Stimulated activated CD4-positive, alpha-beta T cell treated with anti-CD3 and anti-CD28 coated beads, TNF-alpha, amount 100 ng/mL, for 1 hour (primary cell): ENCODE measurements around the gene USP9X.
"Not testable (repeated sequence)": the region's sequence is repeated elsewhere in the genome, so short reads cannot be mapped to it uniquely, and the experiment has no call there.

Source experiments
- DNase-seq, 3 donors: peaks; one replicate each; pipeline ENCODE4 v3.0.0-alpha.2; 2020; ENCODE audit warnings: low read depth in 3 of 3, low spot score in 1 of 3

The USP9X gene

GRCh38 chrX:41273638-41274037, 188.4 kb downstream of the USP9X start:
- no peak for DNase-seq

GRCh38 chrX:41275661-41276609, 190.7 kb downstream of the USP9X start:
- DNase-seq: peak; percentile 5 to 26 (median 19)

GRCh38 chrX:41276661-41277506, 191.6 kb downstream of the USP9X start:
- no peak for DNase-seq

GRCh38 chrX:41282307-41282706, 197.1 kb downstream of the USP9X start:
- not testable (repeated sequence) for DNase-seq

GRCh38 chrX:41285928-41286327, 200.7 kb downstream of the USP9X start:
- DNase-seq: not testable (repeated sequence)
